ENCODE results near the gene RPTOR.
"Not testable (repeated sequence)": the region's sequence is repeated elsewhere in the genome, so short reads cannot be mapped to it uniquely, and the experiment has no call there.

Gene RPTOR

GRCh38 chr17:80742581-80743180 is 198.0 kb downstream of the RPTOR start:
- no peak for DNase-seq (ENCODE audit: low read depth in 2 of 2)

GRCh38 chr17:80743181-80743771 is 198.6 kb downstream of the RPTOR start:
- peak in 1 of 2 experiments; percentile 36 for DNase-seq (ENCODE audit: low read depth in 2 of 2)

GRCh38 chr17:80743973-80744372 is 199.3 kb downstream of the RPTOR start:
- DNase-seq (ENCODE audit: low read depth in 2 of 2) = not testable (repeated sequence)

- DNase-seq (ENCODE audit: low read depth in 2 of 2) = not testable (repeated sequence)
These were observed 200.1 kb downstream of the RPTOR start for GRCh38 chr17:80744725-80745124.

- no peak for DNase-seq (ENCODE audit: low read depth in 2 of 2)
These were observed 200.5 kb downstream of the RPTOR start for GRCh38 chr17:80745183-80745582.

GRCh38 chr17:80746262-80746935 is 201.8 kb downstream of the RPTOR start:
- DNase-seq (ENCODE audit: low read depth in 2 of 2) = no peak

- no peak for DNase-seq (ENCODE audit: low read depth in 2 of 2)
These were observed 202.8 kb downstream of the RPTOR start for GRCh38 chr17:80747469-80747868.

- DNase-seq (ENCODE audit: low read depth in 2 of 2) = no peak
These were observed 205.0 kb downstream of the RPTOR start for GRCh38 chr17:80749611-80750010.

- no peak for DNase-seq (ENCODE audit: low read depth in 2 of 2)
These were observed 205.6 kb downstream of the RPTOR start for GRCh38 chr17:80750263-80750662.

GRCh38 chr17:80751070-80751945 is 206.7 kb downstream of the RPTOR start:
- no peak for DNase-seq (ENCODE audit: low read depth in 2 of 2)

- no peak for DNase-seq (ENCODE audit: low read depth in 2 of 2)
These were observed 207.4 kb downstream of the RPTOR start for GRCh38 chr17:80751946-80752581.

GRCh38 chr17:80753685-80754345 is 209.2 kb downstream of the RPTOR start:
- no peak for DNase-seq (ENCODE audit: low read depth in 2 of 2)

- DNase-seq (ENCODE audit: low read depth in 2 of 2) = no peak
These were observed 210.2 kb downstream of the RPTOR start for GRCh38 chr17:80754846-80755245.

GRCh38 chr17:80755650-80756405 is 211.2 kb downstream of the RPTOR start:
- DNase-seq (ENCODE audit: low read depth in 2 of 2) = no peak

GRCh38 chr17:80758481-80759376 is 214.1 kb downstream of the RPTOR start:
- no peak for DNase-seq (ENCODE audit: low read depth in 2 of 2)

GRCh38 chr17:80759377-80759673 is 214.7 kb downstream of the RPTOR start:
- DNase-seq (ENCODE audit: low read depth in 2 of 2) = no peak

GRCh38 chr17:80760511-80760911 is 215.9 kb downstream of the RPTOR start:
- no peak for DNase-seq (ENCODE audit: low read depth in 2 of 2)

- DNase-seq (ENCODE audit: low read depth in 2 of 2) = peak; percentile 59 to 76
These were observed 216.7 kb downstream of the RPTOR start for GRCh38 chr17:80761110-80761871.

GRCh38 chr17:80762076-80762475 is 217.4 kb downstream of the RPTOR start:
- DNase-seq (ENCODE audit: low read depth in 2 of 2) = no peak

Data from stimulated activated CD4-positive, alpha-beta T cell treated with anti-CD3 and anti-CD28 coated beads, Interleukin-12 subunit alpha, Interleukin-12 subunit beta, amount 100 ng/mL, for 24 hours (primary cell).